ENCODE results near the gene PNLDC1.

PNLDC1 gene

DNA sequence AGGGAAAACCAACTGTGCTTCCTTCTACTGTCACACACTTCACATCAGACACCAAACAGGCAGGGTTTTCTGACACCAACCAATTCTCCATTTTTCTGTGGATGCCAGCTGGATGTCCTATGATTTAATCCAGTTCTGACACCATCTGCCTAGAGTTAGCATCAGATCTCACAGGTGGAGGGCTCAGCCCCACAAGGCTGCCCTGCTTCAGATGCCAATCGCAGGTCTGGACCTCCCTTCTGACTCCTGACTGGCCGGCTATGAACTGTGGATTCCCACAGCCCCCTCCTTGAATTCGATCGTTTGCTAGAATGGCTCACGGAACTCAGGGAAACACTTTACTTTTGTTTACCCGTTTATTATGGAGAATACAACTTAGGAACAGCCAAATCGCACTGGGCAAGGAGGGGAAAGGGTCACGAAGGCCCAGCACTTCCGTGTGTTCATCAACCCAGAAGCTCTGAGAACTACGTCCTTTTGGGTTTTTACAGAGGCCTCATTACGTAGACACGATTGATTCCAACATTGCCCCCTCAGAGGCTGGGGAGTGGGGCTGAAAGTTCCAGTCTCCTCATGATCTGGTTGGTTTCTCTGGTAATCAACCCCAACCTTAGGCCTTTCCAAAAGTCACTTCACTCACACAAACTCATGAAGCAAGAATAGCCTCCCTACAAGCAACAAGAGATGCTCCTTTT lies 65.3 kb downstream of the PNLDC1 start:
- H3K4me3 ChIP-seq (ENCODE audit: low read depth, low read length), result no peak overlapping the region
- TF ChIP-seq, protein P1, sequence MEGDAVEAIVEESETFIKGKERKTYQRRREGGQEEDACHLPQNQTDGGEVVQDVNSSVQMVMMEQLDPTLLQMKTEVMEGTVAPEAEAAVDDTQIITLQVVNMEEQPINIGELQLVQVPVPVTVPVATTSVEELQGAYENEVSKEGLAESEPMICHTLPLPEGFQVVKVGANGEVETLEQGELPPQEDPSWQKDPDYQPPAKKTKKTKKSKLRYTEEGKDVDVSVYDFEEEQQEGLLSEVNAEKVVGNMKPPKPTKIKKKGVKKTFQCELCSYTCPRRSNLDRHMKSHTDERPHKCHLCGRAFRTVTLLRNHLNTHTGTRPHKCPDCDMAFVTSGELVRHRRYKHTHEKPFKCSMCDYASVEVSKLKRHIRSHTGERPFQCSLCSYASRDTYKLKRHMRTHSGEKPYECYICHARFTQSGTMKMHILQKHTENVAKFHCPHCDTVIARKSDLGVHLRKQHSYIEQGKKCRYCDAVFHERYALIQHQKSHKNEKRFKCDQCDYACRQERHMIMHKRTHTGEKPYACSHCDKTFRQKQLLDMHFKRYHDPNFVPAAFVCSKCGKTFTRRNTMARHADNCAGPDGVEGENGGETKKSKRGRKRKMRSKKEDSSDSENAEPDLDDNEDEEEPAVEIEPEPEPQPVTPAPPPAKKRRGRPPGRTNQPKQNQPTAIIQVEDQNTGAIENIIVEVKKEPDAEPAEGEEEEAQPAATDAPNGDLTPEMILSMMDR (IDR thresholded peaks at IDR 0.05; ENCODE audit: insufficient read depth, low read depth, low read length, missing control alignments), result no peak
- DNase-seq (ENCODE audit: low read depth), result no peak

DNA sequence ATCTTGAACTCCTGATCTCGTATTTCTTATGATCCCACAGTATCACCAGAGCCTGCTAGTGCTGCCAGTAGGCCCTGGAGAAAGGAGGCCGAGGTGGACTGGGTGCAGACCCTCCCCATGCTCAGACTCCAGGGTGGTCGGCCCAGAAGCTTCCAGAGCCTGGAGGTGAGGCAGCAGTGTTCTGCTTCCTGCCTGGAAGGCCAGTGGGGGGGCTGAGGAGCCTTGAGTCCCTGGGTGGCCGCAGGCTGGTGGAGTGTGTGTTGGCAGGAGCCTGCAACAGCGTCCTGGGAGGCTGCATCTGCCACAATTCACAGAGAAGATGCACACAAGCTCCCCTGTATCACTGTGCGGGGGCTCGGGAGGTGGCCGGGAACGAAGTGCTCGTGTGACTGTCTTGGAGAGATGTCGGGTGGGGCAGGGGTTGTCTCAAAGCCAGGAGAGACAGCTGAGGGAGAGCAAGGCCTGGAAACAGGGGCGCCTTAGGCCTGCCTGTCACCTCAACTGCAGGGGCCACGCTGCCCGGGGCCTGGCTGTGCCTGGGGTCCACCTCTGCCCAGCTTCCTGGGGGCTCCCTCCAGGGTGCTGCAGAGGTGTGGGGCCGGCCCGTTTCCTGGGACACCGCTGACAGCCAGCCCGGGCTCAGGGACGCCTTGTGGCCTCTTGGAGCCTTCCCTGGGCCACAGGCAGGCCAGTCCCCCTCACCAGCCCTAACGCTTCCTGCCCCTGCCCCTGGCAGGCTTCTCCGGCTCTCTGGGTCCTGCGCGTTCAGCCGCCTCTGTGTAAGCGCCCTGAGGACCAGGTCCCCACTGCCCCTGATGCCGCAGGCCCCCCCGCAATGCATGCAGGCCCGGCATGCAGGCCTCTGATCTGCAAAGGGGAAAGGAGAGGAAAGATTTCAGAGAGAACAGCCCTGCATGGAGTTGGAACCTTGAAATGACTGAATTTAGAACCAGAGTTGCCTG lies 66.5 kb downstream of the PNLDC1 start:
- no peak for DNase-seq (ENCODE audit: low read depth)
- H3K4me3 ChIP-seq (ENCODE audit: low read depth, low read length), result no peak overlapping the region
- TF ChIP-seq, protein P1 (IDR thresholded peaks at IDR 0.05; ENCODE audit: insufficient read depth, low read depth, low read length, missing control alignments), result no peak

All from GM12865 (cell line).